GM19467 (cell line): ENCODE data around the gene R3HDM4.
"Not testable (repeated sequence)": the region's sequence is repeated elsewhere in the genome, so short reads cannot be mapped to it uniquely, and the experiment has no call there.

Source experiments
- ATAC-seq: cut with Tn5 transposase; IDR thresholded peaks from one replicate; pipeline ENCODE4 v1.9.1; 2021; ENCODE audit warnings: mild to moderate bottlenecking, moderate library complexity; ENCODE audit not compliant: unreplicated experiment

The R3HDM4 gene

DNA sequence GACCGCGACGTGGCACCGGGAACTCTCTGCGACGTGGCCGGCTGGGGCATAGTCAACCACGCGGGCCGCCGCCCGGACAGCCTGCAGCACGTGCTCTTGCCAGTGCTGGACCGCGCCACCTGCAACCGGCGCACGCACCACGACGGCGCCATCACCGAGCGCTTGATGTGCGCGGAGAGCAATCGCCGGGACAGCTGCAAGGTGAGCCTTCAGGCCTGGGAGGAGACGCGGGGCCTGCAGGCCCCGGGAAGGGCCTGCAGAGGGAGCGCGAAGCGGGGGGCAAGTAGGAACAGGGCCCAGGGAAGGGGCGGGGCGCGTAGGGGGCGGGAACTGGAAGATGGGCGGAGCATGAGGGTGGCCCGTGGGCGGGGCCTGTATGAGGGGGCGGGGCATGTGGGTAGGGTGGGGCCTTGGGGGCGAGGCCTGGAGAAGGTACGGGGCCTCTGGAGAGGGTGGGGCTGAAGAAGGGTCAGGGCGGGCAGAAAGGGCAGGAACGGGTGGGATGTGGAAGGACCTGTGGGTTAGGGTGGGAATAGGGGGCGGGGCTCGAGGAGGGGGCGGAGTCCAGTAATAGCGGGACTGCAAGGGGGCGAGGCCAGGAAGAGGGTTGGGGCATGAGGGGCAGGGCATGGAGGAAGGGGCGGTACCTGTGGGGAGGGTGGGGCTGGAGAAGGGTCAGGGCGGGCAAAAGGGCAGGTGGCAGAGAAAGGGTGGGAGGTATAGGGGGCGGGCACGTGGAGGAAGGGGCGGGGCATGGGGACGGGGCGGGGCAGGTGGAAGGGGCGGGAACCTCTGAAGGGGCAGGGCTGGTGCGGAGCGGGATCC is 51.1 kb downstream of the R3HDM4 start:
- no peak for ATAC-seq

DNA sequence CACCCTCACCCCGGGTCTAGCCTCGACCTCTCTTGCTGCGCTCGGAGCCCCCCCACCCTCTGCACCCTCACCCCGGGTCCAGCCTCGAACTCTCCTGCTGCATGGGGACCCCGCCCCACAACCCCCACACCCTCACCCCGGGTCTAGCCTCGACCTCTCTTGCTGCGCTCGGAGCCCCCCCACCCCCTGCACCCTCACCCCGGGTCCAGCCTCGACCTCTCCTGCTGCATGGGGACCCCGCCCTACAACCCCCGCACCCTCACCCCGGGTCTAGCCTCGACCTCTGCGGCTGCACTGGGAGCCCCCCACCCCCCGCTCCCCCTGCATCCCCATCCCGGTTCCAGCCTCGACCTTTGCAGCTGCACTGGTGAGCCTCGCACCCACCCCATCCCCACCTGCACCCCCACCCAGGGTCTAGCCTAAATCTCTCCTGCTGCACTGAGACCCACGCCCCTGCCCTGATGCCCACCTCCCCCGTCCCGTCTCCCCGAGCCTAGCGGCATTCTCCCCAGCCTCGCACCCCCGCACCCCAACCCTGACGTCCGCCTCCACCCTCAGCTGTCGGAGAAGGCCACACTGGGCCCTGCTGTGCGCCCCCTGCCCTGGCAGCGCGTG is 51.8 kb downstream of the R3HDM4 start:
- ATAC-seq, result no peak

DNA sequence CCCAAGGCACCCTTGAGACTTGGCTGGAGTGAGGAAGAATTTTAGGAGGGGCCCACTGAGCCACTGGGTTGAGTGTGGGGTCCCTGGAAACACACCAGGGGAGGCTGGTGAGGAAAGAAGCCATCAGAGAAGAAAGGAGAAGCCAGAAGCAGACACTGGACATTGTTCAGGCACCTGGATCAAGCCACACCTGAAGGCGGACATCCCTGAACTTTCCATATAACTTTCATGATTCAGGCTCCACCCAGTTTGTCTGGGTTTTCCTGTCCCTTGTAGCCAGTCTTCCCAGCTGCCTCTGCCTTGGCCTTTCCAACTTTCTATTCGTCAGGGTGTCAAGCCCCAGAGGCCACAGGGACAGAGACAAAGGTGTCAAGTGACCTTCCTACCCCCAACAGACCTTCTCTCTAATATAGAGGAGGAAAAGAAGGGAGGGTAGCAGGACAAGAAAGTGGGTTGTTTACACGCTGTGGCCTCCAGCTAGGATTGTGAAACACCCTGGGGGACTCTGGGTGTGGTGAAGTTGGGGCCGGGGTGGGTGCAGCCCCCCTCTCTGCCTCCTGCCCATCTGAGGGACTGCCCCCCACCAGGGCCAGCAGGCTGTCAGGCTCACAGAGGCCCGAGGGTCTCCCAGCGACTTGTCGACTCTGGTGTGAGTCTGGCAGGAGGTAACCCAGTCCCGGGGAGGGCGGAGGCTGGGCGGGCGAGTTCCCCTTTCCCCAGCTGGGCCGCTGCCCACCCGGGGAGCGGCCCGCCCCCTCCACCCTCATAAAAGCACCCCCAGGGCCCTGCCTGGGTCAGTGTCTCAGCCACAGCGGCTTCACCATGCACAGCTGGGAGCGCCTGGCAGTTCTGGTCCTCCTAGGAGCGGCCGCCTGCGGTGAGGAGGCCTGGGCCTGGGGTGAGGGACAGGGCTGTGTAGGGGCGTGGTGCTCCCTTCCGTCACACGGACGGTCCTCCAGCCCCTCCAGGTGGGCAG is 53.9 kb downstream of the R3HDM4 start, which contains the start of gene CFD:
Gene CFD, plus strand, starts transcription at position 797 of the 976 bp plus-strand sequence. Its CDS starts 26 bp downstream, at position 823.
- no peak for ATAC-seq

DNA sequence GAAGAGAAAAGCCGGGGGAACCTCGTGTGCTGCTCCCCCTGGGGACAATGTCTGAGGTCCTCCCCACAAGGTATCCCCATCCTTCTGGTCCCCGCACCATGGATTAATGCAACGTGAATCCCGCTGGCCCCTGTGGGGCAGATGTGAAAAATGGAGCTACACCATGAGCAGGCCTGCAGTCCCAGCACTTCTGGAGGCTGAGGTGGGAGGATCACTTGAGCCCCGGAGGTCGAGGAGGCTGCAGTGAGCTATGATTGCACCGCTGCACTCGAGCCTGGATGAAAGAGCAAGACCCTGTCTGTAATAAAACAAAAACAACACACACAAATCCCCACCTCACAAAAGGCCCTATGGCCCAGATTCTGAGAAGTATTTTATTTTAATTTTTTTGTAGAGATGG is 54.7 kb downstream of the R3HDM4 start:
- no peak for ATAC-seq

DNA sequence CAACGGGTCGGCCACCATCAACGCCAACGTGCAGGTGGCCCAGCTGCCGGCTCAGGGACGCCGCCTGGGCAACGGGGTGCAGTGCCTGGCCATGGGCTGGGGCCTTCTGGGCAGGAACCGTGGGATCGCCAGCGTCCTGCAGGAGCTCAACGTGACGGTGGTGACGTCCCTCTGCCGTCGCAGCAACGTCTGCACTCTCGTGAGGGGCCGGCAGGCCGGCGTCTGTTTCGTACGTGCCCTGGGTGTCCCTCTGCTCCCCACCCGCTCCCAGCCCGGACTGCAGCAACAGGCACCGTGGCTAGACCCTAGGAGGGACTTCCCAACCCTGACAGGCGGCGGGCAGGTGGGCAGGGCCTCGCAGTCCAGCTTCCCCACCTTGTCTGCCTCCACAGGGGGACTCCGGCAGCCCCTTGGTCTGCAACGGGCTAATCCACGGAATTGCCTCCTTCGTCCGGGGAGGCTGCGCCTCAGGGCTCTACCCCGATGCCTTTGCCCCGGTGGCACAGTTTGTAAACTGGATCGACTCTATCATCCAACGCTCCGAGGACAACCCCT is 57.4 kb downstream of the R3HDM4 start:
- ATAC-seq, result no peak

DNA sequence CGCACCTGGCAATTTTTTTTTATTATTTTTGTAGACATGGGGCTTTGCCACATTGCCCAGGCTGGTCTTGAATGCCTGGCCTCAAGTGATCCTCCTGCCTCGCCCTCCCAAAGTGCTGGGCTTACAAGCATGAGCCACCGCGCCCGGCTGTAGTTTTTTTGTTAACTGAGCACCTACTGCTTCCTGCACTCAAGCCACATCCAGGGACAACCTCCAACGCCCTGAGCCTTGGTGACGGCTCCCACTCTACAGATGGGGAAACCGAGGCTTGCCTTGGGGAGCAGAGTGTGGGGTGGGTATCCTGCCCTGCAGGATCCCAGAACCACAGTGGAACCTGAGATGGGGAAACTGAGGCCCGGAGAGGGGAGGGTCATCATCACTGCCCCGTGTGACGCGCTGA is 57.9 kb downstream of the R3HDM4 start:
- no peak for ATAC-seq

DNA sequence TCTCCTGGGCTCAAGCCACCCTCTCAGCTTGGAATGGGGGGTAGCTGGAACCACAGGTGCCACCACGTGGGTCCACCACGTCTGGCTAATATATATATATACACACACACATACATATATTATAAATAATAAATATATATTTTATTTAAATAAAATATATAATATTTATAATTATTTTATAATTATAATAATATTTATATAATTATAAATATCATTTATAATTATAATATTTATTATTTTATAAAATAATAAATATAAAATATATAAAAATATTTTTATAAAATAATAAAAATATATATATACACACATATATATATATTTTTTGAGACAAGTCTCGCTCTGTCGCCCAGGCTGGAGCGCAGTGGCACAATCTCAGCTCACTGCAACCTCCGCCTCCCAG is 58.5 kb downstream of the R3HDM4 start:
- ATAC-seq, result no peak

DNA sequence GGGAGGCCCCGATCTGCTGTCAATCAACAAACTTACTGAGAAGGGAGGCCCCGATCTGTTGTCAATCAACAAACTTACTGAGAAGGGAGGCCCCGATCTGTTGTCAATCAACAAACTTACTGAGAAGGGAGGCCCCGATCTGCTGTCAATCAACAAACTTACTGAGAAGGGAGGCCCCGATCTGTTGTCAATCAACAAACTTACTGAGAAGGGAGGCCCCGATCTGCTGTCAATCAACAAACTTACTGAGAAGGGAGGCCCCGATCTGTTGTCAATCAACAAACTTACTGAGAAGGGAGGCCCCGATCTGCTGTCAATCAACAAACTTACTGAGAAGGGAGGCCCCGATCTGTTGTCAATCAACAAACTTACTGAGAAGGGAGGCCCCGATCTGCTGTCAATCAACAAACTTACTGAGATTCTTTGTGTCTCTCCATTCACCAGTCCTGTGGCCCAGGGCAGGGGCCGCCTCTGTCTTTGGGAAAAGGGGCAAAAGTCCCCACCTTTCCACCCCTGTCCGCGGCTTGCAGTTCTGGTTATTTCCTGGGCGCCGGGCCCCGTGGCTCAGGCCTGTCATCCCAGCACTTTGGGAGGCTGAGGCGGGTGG is 59.3 kb downstream of the R3HDM4 start:
- not testable (repeated sequence) for ATAC-seq

DNA sequence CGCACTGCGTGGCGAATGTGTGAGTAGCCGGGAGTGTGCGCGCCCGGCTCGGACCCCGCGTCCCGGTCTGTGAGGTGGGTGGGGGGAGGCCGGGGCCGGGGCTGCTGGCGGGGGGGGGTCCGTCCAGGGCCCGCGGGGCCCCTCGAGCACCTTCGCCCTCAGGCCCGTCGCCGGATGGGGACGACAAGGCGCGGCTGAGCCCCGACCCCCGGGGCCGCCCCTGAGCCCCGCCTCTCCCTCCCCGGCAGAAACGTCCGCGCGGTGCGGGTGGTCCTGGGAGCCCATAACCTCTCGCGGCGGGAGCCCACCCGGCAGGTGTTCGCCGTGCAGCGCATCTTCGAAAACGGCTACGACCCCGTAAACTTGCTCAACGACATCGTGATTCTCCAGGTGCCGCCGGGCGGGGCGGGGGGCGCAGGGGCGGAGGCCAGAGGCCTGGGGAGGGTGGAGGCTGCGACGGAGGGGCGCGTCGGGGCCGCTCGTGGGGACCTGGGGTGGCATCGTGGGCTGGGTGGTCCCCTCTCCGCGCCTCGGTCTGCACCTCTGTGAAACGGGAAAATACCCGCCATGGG is 59.9 kb downstream of the R3HDM4 start:
- no peak for ATAC-seq

DNA sequence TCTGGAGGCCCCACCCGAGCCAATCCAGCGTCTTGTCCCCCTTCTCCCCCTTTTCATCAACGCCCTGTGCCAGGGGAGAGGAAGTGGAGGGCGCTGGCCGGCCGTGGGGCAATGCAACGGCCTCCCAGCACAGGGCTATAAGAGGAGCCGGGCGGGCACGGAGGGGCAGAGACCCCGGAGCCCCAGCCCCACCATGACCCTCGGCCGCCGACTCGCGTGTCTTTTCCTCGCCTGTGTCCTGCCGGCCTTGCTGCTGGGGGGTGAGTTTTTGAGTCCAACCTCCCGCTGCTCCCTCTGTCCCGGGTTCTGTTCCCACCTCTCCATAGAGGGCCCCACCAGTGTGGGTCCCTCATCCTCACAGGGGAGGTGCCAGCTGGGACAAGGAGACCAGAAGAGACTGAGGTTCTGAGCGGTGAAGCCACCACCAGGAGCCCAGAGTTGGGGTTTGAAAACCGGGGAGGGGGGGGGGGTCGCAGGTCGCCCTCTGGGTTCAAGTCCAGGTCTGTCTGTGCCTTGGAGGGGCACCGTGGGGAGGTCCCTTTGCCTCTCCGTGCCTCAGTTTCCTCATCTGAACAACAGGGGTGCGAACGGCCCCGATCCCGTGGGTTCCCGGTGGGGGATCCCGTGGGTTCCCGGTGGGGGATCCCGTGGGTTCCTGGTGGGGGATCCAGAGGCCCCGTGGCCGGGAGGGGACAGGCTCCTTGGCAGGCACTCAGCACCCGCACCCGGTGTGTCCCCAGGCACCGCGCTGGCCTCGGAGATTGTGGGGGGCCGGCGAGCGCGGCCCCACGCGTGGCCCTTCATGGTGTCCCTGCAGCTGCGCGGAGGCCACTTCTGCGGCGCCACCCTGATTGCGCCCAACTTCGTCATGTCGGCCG is 60.6 kb downstream of the R3HDM4 start, which contains the start of gene ELANE:
Gene ELANE, plus strand, starts transcription at position 168 of the 878 bp plus-strand sequence. Its CDS starts 26 bp downstream, at position 194.
- ATAC-seq, result no peak

DNA sequence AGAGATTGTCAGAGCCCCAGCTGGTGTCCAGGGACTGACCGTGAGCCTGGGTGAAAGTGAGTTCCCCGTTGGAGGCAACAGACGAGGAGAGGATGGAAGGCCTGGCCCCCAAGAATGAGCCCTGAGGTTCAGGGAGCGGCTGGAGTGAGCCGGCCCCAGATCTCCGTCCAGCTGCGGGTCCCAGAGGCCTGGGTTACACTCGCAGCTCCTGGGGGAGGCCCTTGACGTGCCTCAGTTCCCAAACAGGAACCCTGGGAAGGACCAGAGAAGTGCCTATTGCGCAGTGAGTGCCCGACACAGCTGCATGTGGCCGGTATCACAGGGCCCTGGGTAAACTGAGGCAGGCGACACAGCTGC is 62.1 kb downstream of the R3HDM4 start:
- no peak for ATAC-seq

DNA sequence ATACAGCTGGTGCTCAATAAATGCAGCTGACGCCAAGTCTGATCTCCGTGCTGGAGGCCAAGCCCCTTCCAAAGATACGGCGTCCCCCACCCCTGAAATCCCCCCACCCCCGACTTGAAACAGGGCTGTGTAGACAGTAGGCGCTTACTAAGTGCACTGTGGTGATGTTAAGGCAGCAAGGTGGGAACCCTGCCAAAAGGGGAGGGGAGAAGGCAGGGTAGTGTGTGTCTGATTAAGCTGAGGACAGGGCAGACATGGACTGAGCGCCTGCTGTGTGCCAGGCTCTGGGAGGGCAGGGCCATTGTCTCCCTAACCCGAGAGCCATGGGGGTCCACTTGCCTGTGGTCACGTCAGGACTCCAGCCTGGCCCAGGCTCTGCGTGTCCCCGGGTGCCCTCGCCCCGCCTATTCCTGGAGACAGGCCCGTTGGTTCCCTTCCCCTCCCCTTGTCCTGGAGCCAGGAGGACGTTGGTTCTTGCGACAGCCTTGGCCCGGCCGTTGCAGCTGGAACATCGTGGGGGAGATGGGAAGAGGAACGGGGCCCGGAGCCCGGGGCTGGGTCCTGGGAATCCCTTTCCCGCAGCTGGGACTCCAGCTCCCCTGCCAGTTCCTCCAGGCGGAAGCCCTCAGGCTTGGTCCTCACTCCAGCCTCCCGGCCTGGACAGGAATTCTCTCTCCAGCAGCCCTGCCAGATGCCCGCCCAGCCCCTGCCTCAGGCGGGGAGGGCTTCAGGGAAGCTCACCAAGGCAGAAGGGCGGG is 62.6 kb downstream of the R3HDM4 start:
- no peak for ATAC-seq

DNA sequence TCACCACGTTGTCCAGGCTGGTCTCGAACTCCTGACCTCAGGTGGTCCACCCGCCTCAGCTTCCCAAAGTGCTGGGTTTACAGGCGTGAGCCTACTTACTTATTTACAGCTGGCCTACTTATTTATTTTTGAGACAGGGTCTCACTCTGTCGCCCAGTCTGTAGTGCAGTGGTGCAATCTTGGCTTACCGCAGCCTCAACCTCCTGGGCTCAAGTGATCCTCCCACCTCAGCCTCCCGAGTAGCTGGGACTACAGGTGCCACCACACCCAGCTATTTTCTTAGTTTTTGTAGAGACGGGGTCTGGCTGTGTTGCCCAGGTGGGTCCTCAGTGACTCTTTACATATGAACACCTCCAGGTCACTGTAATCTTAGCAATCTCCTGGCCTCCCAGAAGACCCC is 63.8 kb downstream of the R3HDM4 start:
- not testable (repeated sequence) for ATAC-seq

DNA sequence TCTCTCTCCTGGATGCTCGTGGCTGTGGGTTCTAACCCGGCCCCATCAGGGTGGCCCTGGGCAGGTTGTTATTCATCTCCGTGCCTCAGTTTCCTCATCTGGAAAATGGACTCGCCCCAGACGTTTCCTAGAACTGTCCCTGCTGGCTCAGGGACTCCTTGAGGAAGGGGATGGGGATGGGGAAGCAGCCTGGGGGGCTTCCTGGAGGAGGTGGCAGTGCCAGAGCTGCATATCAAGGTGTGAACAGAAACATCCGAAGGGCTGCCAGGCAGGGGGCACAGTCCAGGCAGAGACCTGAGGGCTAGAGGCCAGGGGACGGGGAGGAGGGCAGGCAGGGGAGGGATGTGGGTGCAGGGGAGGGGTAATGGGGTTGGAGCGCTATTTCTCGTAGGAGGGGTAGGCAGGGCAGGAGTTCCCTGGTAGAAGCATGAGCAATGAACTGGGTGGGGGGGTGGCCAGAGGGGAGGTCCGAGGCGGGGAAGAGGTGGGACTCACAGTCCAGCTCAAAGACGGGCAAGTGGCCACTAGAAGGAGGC is 64.6 kb downstream of the R3HDM4 start:
- no peak for ATAC-seq
